Stimulated activated CD8-positive, alpha-beta memory T cell treated with anti-CD3 and anti-CD28 coated beads, Interleukin-7, amount 100 ng/mL, for 48 hours (primary cell): ENCODE data around the gene GYPE.
"Not testable (repeated sequence)": the region's sequence is repeated elsewhere in the genome, so short reads cannot be mapped to it uniquely, and the experiment has no call there.

ENCODE experiments used
- DNase-seq, 2 donors: peaks; one replicate each; pipeline ENCODE4 v3.0.0-alpha.2; 2020; ENCODE audit warnings: low read depth in 1 of 2; ENCODE audit errors: extremely low read depth in 1 of 2

GYPE gene

DNA sequence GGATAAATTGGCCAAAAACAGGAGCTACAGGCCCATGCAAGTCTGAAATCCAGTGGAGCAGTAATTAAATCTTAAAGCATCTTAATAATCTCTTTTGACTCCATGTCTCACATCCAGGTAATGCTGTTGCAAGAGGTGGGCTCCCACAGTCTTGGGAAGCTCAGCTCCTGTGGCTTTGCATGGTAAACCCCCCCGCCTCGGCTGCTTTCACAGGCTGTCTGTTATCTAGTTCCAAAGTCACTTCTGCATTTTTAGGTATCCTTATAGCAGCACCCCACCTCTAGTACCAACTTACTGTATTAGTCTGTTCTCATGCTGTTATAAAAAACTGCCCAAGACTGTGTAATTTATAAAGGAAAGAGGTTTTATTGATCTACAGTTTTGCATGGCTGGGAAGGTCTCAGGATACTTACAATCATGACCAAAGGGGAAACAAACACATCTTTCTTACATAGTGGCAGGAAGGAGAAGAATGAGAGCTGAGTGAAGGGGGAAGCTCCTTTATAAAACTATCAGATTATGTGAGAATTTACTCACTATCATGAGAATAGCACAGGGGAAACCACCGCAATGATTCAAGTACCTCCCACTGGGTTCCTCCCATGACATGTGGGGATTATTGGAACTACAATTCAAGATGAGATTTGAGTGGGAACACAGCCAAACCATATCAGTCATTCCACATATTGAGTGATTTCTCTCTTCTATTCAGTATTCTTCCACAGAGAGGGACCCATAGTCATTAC, 34.7 kb downstream of the GYPE start:
- DNase-seq = not testable (repeated sequence)

DNA sequence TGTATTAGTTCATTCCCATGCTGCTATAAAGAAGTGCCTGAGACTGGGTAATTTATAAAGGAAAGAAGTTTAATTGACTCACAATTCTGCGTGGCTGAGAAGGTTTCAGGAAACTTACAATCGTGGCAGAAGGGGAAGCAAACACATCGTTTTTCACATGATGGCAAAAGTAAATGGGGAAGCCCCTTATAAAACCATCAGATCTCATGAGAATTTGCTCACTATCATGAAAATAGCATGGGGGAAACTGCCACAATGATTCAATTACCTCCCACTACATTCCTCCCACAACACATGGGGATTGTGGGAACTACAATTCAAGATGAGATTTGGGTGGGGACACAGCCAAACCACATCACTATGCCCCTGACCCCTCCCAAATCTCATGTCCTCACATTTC, 35.4 kb downstream of the GYPE start:
- DNase-seq = not testable (repeated sequence)

DNA sequence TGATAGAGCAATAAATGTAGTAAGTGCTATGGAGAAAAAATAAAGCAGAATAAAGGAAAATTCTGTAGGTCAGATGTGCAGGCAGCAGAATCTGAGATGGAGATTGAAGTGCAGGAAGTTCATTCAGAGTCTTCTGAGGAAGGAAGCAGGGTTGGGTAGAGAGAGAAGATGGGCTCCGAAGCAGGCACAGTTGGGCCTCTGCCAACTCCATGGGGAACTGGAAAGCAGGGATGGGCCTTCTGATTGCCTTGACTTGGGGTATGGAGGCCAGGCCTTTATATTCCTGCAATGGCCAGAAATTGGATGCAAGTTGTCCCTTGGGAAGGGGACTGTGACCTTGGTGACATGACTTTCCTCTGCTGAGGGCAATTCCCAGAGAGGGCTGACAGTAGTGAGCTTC, 42.6 kb downstream of the GYPE start:
- not testable (repeated sequence) for DNase-seq

DNA sequence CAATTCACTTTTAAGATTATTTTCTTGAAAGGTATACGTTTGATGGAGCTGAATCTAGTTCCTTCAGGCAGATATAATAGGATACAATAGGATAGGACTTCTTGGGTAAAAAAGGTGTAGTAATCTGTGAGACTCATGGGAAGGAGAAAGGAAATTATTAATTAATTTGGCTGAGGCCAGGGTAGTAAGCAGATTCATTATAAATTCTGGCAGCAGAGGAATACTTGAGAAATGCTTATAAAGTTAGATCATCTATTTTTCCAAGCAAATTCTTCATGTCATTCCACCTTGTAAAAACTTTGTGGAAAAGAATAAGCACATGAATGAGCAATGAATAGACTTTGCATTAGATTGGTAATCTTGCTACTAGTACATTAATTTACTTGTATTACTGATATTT, 46.9 kb downstream of the GYPE start:
- DNase-seq = no peak

DNA sequence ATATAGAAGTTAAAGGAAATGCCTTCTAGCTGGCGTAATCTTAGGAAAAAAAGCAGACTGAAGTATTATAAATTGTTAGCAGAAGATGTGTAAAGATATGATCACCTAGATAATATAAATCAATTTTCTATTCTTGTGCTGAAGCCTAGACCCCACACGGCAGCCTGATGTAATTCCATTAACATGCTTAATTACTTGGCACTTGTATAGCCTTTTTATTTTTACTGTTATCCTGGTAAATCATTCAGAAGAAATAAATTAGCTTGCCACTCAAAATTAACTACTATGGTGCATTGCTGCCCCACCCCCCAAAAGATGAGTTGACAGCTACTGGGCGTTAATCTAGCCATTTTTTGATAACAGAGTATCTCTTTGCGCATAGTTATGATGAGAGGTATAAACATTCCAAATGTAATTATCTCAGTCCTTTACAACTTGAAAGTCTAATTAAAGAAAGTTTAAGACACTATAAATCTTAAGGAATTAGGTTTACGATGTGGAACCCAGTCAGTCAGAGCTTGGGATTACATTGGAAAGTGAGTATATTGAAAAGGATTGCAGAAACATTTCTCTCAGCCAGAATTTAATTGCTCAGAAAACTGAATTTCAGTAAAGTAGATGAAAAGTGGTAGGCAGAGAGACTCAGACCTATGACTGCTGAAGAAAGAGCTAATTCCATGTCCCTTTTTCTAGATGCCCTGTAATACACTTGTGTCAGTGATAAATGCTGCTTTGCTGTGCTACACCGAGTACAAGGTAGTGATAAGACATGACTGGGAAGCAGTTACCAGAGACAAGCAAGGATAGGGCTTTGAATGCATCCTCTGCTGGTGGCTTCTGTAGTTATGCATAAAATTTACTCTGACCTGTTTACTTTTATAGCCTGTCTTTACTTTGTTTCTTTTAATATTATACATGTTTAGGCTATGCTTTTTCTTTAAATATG, 47.7 kb downstream of the GYPE start:
- DNase-seq = not testable (repeated sequence)

DNA sequence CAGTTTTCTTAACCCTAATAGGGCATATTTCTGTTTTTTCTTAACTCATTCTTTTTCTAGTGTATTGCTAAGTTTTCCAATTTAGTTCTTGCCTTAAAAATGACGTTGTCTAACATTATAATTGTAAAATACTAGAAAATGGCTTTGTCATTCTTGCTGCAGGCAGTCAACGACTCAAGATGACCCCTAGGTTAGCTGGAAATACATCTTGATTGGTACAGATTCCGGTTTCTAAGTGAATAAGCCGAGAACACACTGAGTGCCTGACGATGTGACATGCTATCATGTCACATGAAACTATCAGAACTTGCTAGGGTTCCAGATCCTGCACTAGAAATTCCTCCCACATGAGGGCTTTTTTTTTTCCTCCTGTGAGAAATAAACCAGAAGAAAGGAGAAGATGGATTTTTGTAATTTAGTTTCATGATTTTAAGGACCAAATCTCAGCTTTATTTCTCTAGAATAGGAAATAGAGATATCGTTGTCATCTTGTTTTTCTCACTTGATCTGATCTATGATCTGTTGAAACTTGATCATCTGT, 49.3 kb downstream of the GYPE start:
- DNase-seq = not testable (repeated sequence)

DNA sequence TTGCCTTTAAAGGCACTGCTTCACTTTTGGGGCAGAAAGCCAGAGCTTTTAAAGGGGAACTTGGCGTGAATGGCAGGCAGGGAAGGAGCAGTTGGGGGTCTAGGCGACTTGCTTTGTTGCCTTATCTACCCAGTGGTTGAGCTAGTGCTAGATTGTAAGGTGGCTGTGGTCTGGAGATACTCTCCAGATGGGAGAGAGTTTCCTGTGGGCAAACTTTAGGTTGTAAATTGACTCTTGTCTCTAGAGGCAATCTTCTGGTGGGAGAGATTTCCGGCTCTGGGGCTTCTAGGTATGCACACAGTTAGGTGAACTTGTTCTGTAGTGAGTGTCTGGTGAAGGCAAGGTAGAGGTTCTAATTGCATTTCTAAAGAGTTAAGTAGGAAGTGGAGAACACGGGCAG, 50.7 kb downstream of the GYPE start:
- DNase-seq = not testable (repeated sequence)

DNA sequence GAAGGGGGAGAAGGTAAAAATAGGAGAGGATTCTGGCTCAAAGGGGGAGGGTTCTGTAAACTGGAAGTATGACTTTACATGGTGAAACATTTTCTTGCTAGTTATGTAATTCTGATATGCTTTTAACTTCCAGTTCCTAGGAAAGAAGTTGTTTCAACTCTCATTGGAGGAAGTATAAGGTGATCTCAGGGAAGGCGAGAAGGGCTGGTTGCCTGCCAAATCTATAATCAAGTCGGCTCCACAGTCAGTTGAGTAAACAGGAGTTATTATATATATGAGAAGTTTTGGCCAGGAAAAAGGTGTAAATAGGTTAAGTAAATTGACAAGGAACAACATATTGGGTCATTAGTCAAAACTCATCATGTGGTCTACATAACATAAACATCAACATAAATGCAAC, 56.1 kb downstream of the GYPE start:
- not testable (repeated sequence) for DNase-seq

DNA sequence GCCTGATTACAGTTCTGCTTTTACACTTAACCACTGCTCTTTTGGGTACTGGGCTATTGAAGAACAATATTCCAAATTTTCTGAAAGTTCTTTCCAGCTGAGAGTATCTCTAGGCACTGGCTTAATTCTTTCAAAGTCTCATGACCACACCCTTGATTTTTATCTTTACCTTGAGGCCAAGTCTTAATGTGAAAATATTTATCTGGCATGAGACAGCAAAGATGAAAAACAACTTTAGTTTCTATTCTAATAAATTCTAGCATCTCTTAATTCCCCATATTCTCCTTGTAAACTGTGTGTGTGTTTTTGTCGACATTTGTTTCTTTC, 61.9 kb downstream of the GYPE start:
- DNase-seq = not testable (repeated sequence)

DNA sequence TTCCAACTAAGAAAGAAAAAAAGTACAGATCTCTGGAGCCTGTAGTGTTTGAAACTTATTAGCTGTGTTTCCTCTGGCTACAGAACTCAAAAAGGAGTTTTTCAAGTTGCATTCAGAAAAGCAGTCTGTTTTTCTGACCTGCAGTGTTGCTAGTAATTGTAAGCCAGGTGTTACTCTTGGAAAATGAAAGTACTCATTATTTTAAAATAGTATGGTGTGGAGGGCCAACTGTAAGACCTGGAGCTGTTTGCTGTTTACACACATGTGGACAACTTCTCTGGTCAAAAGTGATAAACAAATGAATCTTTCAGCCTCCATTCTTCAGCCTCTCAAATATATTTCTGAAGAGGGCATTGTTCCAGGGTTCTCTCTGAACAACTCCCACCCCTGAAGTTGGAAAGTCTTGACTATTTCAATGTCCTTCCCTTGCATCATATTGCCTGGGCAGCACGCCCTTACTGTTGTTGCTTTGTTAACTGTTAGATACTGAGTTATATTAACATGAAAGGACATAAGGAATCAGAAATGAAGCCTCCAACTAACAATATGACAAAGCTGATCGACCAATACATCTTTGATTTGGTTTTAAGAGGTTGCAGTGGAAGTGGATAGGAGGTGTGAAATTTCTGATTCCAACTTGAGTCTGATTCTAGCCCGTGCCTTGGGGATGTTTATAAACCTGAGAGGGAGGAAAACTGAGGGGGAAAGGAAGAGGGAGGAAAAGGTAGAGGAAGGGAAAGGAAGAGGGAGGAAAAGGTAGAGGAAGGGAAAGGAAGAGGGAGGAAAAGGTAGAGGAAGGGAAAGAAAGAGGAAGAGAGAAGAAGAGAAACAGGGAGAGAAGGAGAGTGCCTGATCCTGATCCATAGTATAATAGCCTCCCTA, 62.5 kb downstream of the GYPE start:
- not testable (repeated sequence) for DNase-seq

DNA sequence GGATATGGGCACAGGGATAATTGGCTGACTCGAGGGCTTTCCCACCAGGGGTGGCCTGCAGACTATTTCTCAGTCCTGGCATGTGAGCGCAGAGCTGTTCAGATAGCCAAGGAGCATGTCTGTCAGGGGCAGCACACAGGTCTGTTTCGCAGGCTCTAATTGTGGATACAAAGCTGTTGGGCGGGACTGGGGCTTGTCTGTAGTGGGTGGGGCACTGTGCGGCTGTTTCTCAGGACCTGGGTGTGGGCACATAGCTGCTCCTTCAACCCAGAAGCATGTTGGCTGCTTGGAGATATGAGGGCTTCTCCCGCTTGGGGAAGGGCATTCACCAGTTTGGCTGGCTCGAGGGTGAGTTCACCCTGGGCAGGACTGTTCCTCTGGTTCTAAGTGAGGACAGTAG, 65.9 kb downstream of the GYPE start:
- not testable (repeated sequence) for DNase-seq

DNA sequence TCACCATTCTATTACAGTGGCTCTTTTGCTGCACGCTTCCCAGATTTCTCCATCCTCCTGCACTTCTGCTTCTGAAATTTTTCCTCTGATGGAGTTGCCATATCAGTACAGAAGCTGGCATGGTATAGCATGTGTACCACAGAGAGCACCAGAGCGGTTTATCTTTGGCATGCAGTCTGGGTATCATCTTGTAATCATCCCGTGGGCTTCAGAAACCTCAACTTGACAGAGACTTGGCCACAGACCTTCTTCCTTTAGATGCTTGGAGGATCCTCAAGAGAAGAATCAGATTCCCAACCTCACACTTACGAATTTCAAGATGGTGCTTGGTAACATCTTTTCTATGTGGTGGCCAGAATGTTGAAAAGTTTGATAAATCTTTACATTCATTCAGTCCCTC, 71.2 kb downstream of the GYPE start:
- DNase-seq = not testable (repeated sequence)

DNA sequence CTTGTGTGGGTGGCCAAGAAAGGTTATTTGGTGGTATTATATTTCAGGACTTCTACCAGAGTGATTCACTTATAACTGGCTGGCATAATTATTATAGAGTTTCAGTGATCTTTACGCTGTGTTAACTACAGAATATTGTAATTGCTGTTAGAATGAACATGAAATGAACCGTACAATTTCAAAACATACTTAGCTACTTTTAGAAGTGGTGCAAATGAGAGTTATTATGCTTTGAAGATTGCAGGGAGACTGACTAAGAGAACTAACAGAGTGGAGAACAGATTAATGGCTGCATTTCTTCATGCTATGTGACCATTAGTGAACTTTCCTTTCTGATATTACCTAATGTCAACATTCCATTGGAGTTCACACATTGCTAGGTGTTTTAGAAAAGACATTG, 71.7 kb downstream of the GYPE start:
- not testable (repeated sequence) for DNase-seq

DNA sequence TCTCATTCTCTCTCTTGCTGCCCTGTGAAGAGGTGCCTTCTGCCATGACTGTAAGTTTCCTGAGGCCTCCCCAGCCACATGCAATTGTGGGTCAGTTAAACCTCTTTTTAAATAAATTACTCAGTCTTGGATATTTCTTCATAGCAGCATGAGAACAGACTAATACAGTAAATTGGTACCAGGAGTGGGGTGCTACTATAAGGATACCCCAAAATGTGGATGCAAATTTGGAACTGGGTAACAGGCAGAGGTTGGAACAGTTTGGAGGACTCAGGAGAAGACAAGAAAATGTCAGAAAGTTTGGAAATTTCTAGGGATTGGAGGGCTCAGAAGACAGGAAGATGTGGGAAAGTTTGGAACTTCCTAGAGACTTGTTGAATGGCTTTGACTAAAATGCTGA, 74.8 kb downstream of the GYPE start:
- not testable (repeated sequence) for DNase-seq

DNA sequence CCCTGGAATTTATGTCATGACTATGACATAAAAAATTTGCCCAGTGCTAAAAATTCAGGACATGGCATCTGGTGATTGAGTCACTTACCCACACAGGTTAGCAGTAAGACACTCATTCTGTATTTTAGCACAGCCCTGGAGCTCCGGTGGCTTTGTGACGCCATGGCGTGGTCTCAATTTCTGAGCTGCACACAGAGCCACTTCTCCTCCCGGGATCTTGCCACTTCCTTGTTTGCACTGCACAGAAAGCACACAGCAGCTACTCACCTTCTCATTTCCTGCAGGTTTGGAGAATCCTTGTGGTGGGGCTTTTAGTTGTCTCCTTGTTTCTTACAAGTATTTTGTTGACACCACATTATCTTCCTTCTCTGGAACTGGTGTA, 76.1 kb downstream of the GYPE start:
- DNase-seq = not testable (repeated sequence)
